ENCODE measurements around the gene SUPT6H. TPM values are rescaled to one million over a fixed set of nuclear protein-coding genes. Genes with fewer than 3 reads are reported as not detected.

Gene SUPT6H
- total RNA-seq, 1 donor from 2014 or later, result 62.4 TPM

GRCh38 chr17:28745786-28746411, 83.9 kb downstream of the SUPT6H start:
- Histone ChIP-seq H3K36me3 (peaks cover 25% of the 10 kb centered on the region), H3K27me3 (no peaks in the 10 kb centered on the region), H3K9me3 (no peaks in the 10 kb centered on the region), H3K4me3 (peak overlapping the region; percentile 77), H3K4me1 (peaks cover 62% of the 10 kb centered on the region), H3K27ac (peak overlapping the region; percentile 94)
- intact Hi-C loops (cut with DNase I), result no loop called here
- TF ChIP-seq, protein P1, sequence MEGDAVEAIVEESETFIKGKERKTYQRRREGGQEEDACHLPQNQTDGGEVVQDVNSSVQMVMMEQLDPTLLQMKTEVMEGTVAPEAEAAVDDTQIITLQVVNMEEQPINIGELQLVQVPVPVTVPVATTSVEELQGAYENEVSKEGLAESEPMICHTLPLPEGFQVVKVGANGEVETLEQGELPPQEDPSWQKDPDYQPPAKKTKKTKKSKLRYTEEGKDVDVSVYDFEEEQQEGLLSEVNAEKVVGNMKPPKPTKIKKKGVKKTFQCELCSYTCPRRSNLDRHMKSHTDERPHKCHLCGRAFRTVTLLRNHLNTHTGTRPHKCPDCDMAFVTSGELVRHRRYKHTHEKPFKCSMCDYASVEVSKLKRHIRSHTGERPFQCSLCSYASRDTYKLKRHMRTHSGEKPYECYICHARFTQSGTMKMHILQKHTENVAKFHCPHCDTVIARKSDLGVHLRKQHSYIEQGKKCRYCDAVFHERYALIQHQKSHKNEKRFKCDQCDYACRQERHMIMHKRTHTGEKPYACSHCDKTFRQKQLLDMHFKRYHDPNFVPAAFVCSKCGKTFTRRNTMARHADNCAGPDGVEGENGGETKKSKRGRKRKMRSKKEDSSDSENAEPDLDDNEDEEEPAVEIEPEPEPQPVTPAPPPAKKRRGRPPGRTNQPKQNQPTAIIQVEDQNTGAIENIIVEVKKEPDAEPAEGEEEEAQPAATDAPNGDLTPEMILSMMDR (IDR thresholded peaks at IDR 0.05), result no peak
- DNase-seq, result peak; percentile 79
- ATAC-seq, result peak; percentile 1

DNA sequence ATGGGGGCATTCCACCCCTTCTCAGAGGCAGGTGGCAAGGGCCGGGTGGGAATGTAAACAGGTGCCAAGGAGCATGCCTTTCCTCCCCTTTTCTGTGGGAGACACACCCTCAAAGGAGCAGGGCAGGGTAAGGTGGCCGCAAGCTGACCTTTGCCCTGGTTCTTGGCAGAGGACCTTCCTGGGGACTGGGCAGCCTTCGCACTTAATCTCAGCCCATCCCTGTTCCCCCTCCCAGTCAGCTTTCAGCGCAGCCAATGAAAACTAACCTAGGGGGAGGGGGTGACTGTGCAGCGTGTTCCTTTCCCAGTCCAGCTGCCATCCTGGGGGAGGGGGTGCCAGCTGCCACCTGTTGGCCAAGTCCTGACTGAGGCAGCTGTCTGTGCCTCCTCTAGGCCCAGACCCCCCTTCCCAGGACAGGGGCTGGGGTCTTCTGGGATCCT, 84.6 kb downstream of the SUPT6H start:
- peak; percentile 87 for DNase-seq
- Histone ChIP-seq H3K36me3 (peaks cover 25% of the 10 kb centered on the region), H3K27ac (peak overlapping the region; percentile 94), H3K4me1 (peaks cover 59% of the 10 kb centered on the region), H3K27me3 (no peaks in the 10 kb centered on the region), H3K9me3 (no peaks in the 10 kb centered on the region), H3K4me3 (peak overlapping the region; percentile 10)
- TF ChIP-seq, protein P1 (IDR thresholded peaks at IDR 0.05), result no peak
- intact Hi-C loops (cut with DNase I), result no loop called here
- ATAC-seq, result peak; percentile 44

- Histone ChIP-seq H3K4me3 (peak overlapping the region; percentile 10), H3K4me1 (peaks cover 59% of the 10 kb centered on the region), H3K27me3 (no peaks in the 10 kb centered on the region), H3K36me3 (peaks cover 25% of the 10 kb centered on the region), H3K27ac (peak overlapping the region; percentile 94), H3K9me3 (no peaks in the 10 kb centered on the region)
- intact Hi-C loops (cut with DNase I), result no loop called here
- peak; percentile 47 for ATAC-seq
- TF ChIP-seq, protein P1 (IDR thresholded peaks at IDR 0.05), result no peak
- peak; percentile 90 for DNase-seq
These were observed 85.2 kb downstream of the SUPT6H start for GRCh38 chr17:28747051-28747691.

GRCh38 chr17:28747801-28748750, 86.1 kb downstream of the SUPT6H start:
- TF ChIP-seq, protein P1 (IDR thresholded peaks at IDR 0.05), result no peak
- intact Hi-C loops (cut with DNase I), result no loop called here
- DNase-seq, result no peak
- Histone ChIP-seq H3K4me1 (peaks cover 50% of the 10 kb centered on the region), H3K4me3 (no peak overlapping the region), H3K27me3 (no peaks in the 10 kb centered on the region), H3K27ac (peak overlapping the region; percentile 94), H3K36me3 (peaks cover 25% of the 10 kb centered on the region), H3K9me3 (no peaks in the 10 kb centered on the region)
- ATAC-seq, result no peak

- TF ChIP-seq, protein P1 (IDR thresholded peaks at IDR 0.05), result no peak
- peaks cover 49% of the 10 kb centered on the region for H3K4me1 ChIP-seq
- intact Hi-C loops (cut with DNase I), result no loop called here
- H3K27me3 ChIP-seq, result no peaks in the 10 kb centered on the region
- peak overlapping the region; percentile 94 for H3K27ac ChIP-seq
- DNase-seq (peak; percentile 66), ATAC-seq (peak; percentile 1)
- no peaks in the 10 kb centered on the region for H3K9me3 ChIP-seq
- peaks cover 25% of the 10 kb centered on the region for H3K36me3 ChIP-seq
- H3K4me3 ChIP-seq, result no peak overlapping the region
These were observed 87.0 kb downstream of the SUPT6H start for GRCh38 chr17:28748852-28749515.

Measured in upper lobe of right lung (tissue), 1 donor.